Measurements from ENCODE around the gene APOL5.
"Not testable (repeated sequence)": the region's sequence is repeated elsewhere in the genome, so short reads cannot be mapped to it uniquely, and the experiment has no call there.

Gene APOL5

DNA sequence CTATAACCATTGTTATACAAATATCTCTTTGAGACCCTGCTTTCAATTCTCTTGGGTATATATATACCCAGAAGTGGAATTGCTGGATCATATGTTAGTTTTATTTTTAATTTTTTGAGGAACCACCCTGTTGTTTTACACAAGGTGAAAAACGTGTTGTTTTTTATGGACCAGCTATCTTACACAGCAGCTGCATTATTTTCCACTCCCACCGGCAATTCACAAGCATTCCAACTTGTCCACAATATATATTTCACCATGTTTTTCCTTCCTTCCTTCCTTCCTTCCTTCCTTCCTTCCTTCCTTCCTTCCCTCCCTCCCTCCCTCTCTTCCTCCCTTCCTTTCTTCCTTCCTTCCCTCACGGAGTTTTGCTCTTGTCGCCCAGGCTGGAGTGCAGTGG, 6.3 kb upstream of the APOL5 start:
- DNase-seq: no peak

DNA sequence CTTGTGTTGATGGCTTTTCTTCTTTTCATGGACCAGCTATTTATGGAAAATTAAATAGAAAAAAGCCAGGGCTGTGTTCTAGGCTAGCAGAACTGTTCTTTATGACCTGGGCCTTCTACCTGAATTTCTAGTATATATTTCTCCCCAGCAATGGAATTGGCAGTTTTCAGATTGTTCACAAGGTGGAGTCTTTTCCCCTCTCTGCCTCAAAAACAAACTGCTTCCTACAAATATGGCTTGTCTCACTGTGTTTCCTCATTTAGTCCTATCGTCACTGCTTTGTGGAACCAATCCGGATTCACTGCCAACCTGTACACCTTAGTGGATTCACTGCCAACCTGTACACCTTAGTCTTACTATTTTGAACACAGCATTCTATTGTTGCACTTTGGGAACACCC, 5.0 kb upstream of the APOL5 start:
- no peak for DNase-seq

DNA sequence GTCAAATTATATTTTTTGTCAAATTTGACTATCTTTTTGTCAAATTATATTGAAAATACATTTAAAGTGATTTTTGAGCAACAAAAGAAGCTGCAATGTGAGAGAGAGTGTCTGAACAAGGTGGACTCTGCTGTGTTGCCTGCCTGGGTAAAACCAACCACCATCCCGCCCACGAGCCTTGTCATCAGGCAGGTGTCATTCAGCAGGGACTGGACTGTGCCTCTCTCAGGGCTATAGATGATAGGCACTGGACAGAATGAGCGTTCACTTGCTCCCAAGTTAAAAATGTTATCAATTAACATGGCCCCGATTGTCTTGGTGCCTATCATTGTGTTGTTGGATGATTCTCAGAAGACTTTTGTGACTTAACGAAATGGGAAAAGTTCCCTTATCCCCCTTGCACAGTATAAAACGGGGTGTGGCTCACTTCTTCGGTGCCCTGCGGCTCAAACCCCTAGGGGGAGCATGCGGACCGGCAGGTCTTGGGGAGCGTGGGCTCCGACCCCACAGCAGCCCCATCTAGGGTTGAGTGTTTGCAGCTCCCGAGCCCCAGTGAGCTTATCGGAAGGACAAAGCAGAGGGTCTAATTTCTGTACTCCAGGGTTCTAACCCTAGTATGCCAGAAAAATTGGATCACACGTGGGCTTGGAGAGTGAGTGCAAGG, 1.7 kb downstream of the APOL5 start:
- DNase-seq: no peak

DNA sequence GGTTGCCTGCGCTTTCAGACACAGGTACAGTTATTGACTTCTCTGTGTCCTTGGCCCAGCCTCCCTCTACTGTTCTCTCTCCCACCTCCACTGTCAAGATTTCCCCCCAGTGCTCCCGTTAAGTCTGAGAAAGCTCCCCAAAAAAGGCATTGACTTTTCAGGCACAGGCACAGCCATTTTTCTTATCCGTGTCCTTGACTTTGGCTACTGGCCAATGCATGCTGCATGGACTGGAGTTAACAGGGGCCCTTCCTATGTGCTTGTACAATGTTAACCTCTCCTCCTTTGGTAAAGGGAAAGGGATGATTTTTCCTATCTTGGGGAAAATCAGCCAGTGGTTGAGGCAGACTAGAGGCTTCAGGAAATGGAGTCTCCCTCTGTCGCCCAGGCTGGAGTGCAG, 4.3 kb downstream of the APOL5 start:
- no peak for DNase-seq

DNA sequence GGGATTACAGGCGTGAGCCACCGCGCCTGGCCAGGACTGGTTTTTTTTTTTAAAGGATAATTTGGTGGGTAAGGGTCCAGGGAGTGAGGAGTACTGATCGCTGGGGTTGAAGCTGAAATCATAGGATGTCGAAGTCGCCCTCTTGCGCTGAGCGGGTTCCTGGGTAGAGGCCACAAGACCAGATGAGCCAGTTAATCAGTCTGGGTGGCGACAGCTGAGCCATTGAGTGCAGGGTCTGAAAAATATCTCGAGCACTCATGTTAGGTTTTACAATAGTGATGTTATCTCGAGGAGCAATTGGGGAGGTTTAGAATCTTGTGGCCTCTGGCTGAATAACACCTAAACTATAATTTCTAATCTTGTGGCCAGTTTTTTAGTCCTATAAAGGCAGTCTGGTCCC, 7.8 kb downstream of the APOL5 start:
- no peak for DNase-seq

DNA sequence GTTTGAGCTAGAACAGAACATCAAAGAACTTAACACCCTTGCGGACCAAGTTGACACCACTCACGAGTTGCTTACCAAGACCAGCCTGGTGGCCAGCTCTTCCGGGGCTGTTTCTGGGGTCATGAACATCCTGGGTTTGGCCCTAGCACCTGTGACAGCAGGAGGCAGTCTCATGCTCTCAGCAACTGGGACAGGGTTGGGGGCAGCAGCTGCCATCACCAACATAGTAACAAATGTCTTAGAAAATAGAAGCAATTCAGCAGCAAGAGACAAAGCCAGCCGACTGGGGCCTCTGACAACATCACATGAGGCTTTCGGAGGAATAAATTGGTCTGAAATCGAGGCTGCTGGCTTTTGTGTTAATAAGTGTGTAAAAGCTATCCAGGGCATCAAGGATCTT, 8.7 kb downstream of the APOL5 start:
- no peak for DNase-seq

DNA sequence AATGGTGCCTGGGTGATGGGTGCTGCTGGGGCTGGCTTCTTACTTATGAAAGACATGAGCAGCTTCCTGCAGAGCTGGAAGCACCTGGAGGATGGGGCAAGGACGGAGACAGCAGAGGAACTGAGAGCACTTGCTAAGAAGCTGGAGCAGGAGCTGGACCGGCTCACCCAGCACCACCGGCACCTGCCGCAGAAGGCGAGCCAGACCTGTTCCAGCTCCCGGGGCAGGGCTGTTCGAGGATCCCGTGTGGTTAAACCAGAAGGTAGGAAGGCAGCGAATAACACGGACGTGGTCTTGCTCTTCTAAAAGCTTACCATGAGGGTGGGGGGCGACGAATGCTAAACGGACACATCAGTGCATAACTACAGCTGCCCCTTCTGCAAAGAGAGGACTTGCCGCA, 9.3 kb downstream of the APOL5 start:
- DNase-seq: no peak

DNA sequence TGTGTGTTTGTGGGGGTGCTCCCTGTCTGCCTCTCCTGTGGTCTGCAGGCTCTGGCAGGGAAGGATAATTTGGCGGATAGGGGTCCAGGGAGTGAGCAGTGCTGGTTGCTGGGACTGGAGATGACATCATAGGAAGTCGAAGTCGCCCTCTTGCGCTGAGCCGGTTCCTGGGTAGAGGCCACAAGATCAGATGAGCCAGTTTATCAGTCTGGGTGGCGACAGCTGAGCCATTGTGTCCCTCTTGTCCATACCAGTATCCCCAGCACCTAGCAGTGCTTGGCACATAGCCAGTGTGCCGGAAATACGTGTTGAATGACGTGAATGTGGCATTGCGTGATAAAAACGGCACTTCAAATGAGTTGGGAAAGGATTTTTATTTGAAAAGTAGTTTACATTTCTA, 9.8 kb downstream of the APOL5 start:
- DNase-seq: no peak

DNA sequence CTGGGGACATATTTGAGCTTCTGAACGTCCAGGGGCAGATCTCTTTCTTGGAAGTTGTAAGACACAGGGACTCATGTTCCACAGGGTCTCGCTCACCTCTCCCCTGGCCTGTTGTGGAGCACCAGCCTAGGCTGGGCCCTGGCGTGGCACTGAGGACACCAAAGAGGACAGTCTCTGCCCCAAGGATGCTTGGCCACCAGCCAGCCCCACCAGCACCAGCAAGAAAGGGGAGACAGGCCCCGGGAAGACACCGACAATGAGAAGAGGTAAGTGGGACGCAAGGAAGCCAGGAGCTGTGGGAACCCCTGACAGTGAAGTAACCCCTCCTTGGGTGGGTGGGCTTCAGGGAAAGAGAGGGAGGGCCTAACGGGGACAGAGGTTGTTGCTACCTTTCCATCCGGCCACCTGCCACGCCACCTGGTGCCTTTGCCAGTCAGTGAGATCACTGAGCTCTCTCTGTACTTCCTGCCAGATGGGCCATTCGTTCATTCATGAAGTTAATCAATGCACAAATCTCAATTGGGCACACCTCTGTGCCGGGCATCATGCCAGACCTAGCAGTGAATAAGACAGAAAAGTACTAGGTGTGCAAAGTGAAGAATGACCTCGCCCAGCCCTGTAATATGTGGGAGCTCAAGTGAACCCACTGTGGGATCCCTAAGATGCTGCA, 11.1 kb downstream of the APOL5 start:
- no peak for DNase-seq

DNA sequence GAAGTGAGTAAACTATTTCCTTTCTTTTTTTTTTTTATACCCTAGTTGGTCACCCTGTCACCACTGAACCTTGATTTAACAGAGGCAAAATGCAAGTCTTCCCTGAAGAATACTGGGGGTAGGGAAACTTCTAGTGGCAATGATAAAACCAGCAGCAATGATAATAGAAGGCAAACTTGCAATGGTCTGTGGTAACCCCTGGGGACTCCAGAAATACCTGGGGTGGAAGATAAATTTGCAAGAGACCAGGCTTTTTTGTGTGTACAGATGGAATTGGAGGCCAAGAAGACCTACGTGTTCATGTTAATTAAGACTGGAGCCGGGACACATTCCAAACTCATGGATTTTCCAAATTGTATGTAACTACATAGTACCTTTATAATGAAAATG, 11.6 kb downstream of the APOL5 start:
- DNase-seq: no peak

DNA sequence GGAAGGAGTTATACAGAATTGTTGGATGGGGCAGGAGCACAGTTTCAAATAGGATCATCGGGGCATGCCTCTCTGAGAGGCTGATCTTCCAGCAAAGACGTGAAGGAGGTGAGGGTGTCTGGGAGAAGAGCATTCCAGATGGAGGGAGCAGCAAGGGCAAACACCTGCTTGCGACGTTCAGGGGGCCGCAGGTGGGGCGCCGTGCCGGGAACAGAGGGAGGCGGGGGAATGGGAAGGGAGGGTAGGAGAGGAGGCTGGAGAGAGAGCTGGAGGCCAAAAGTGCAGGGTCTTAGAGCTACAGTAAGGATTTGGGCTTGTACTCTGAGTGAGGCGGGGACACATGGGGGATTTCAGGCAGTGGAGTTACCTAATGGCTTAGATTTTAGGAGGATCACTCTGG, 13.6 kb downstream of the APOL5 start:
- no peak for DNase-seq

DNA sequence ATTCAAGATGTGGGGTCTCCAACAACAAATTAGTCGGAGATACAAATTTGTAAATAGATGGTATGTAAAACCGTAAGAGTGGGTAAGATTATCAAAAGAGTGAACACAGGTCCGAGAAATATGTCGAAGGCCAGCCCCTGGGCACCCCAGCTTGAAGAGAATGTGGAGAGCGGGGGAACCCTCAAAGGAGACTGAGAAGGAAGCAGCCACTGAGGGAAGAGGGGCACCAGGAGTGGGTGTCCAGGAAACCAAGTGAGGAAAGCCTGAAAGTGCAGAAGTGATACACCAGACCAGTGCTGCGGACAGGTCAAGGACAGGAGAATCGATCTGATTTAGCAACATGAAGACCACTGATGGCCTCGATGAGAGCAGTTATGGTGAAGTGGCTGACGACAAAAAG, 14.4 kb downstream of the APOL5 start:
- no peak for DNase-seq

DNA sequence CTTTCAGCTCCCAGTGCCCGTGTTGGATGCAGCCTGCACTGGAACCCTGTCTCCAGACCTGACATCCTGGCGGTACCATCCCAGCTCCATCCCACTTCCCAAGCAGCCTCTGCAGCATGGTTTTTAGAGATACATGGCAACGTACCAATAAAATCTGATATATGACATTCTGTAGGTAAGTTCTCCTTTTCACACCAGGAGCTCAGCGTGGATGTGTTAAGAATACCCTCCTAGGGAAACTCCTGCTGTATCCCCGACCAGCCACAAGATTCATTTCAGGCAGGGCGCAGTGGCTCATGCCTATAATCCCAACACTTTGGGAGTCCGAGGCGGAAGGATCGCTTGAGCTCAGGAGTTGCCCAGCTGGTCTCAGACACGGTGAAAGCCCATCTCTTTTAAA, 15.4 kb downstream of the APOL5 start:
- DNase-seq: no peak

DNA sequence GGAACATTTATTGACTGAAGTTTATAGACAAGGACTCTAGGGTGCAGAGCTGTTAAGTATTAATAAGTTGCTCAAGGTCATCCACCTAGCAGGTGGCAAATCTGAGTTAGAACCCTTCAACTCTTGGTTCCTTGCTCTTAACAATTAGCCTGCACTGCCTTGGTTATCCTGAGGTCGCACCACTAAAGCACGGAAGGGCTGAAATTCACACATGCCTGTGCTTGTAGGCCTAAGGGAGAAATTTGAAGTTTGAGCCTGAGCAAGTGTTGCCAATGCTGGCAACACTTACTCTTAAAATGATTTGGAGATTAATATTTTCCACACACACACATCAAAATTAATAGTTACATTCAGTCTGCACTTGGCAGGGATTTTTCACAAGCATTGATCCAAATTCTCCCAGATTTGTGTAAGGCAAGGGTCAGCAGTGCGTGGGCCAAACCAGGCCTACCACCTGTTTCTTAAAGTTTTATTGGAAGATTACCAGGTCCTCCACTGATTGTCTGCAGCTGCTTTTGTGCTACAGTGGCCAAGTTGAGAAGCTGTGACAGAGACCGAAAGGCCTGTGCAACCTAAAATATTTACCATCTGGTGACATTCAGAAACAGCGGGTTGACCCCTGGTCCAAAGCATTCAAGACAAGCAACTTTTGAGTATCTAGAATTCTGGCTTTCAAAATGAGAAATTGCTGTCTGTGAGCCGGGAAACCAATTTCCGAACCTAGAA, 16.3 kb downstream of the APOL5 start:
- no peak for DNase-seq

DNA sequence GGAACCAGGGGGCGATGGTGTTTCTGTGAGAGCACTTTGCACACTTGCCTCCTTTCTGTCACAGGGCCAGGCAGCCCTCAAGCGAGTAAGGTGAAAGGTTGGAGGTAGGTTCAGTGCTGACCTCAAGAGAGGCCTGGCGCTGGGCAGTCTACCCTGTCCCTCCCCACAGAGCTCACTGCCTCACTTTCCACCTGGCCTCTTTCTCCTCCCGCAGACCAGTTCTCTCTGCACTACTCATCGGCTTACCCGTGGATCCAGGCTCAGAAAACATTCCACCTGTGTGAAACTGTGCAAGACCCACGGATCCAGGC, 16.8 kb downstream of the APOL5 start:
- DNase-seq: no peak

DNA sequence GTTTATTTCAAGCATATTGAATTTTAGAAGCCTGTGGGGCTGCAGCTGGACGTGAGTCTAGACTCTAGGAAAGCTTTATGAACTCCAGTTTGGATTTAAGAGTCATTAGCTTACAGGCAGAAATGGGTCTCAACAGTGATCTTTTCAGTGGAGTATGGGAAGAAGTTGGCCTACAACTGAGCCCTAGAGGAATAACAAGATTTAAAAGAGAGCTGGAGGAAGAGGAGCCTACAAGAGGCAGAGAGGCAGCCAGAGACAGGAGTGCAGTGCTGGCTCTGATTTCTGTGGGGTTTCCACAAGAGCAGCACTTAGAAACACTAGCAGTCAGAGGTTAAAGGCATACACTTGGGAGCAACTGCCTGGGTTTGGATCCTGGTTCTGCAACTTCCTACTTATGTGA, 17.9 kb downstream of the APOL5 start:
- DNase-seq: no peak

DNA sequence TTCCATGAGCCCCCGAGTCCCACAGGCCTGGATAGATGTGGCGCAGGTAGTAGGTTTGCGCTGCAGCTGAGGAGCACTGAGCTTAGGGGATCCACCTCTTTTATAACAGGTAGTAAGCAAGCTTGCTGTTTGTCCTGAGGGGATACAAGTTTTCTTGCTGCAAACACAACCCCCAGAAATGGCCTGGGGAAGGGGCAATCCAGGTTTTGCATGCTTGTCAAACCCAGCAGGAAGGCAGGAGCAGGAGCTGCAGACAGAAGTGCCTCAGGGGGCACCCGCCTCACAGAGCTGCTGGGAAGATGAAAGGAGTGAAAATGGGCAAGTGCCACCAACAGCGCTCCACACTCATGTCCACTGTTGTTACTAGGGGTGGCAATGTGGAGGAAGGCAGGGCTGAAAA, 18.5 kb downstream of the APOL5 start:
- DNase-seq: no peak

DNA sequence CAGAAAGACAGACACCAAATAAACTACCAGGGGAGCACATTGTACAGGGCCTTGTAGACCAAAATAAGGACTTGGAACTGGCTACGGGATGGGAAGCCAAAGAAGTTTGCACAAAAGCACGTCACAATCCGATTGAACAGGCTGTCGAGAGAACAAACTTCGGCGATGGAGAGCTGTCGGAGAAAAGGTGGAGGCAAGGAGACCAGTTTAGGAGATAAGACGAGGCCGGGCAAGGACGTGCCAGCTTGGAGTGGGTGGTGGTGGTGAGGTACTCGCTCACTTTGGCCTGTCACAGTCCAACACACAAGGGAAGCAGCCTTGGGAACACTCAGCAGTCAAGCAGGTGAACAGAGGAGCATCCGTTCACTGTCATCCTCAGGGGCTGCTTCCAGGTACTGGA, 19.0 kb downstream of the APOL5 start:
- DNase-seq: no peak

DNA sequence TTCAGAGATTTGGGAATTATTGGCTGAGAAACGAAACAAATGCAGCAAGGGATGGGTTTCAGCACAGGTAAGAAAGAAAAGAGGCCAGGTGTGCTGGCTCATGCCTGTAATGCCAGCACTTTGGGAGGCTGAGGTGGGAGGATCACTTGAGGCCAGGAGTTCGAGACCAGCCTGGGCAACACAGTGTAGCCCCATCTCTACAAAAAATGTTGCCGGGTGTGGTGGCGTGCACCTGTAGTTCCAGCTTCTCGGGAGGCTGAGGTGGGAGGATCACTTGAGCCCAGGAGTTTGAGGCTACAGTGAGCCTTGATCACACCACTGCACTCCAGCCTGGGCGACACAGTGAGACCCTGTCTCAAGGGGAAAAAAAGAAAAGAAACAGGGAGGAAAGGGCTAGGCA, 20.2 kb downstream of the APOL5 start:
- DNase-seq: not testable (repeated sequence)

DNA sequence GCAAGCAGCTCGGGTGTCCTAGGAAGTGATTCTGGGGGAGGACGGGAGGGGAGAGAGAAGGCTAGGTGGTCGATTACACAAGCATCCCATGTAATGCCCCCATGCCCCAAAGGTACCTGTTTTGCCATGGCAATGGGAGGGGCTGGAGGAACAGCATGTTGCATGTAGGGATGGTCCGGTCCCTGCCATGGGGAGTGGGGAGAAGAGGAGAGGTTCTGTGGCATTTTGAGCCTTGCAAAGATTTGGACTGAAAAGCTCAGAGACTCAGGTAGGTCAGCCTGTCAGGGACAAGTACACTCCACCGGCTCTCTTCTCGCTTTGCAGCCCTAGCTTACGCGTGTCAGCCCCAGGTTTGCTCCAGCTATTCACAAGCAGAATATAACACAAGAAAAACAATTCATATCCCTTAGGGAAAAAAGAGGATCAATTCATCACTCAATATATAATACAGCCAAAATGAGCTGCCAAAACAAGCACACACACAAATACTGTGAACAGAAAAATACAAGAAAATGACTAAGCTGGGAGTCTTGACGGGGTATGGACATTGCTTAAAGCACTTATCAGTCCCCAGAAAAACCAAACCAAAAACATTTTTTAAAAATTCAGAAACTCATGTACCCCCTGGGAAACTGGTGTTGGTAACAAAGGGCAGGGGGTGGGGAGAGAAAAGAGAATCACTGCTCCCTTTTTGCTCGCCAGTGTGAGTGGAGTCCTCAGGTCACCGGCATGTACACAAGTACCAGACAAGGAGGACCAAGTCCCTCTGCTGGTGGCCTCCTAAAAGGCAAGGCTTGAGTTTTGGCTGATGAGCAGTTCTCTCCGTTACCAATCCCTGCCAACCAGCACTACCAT, 21.6 kb downstream of the APOL5 start:
- DNase-seq: no peak

DNA sequence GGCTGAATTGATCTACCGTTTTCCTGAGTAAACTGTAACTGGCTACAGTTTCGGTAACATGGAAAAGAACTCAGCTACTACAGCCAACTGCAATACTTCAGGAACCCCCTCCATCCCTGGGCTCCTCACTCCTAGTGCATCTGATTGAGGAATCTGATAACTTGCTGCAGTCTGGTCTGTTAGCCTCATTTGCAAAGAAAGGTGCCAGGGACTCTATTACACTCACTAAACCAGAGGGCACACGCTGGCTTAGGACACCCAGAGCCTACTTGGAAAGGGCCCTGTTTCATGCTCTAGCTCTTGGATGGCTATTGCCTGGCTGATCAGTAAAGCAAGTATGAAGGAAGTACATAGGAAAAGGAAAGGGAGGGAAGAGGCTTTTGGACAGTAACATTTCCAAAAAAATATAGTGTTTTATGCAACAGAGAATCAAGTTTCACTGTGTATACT, 22.3 kb downstream of the APOL5 start:
- no peak for DNase-seq

DNA sequence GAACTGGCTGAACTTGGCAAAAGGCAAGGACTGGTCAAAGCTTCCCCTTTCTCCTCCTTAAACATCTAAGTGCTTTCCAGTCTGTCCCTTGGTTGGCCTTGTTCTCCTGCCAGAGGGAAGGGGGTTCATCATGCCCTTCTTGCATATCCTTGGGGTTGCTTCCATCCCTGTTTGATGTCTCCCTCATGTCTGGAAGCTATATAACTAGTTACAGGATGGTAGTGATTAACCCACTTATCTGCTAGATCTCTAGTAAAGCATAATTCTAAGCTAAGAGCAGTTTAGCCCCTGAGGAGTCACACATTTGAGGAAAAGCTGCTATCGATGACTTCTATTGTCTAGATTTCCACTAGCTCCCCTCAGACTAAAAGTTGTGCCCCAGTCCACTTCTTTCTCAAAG, 22.9 kb downstream of the APOL5 start:
- DNase-seq: no peak

DNA sequence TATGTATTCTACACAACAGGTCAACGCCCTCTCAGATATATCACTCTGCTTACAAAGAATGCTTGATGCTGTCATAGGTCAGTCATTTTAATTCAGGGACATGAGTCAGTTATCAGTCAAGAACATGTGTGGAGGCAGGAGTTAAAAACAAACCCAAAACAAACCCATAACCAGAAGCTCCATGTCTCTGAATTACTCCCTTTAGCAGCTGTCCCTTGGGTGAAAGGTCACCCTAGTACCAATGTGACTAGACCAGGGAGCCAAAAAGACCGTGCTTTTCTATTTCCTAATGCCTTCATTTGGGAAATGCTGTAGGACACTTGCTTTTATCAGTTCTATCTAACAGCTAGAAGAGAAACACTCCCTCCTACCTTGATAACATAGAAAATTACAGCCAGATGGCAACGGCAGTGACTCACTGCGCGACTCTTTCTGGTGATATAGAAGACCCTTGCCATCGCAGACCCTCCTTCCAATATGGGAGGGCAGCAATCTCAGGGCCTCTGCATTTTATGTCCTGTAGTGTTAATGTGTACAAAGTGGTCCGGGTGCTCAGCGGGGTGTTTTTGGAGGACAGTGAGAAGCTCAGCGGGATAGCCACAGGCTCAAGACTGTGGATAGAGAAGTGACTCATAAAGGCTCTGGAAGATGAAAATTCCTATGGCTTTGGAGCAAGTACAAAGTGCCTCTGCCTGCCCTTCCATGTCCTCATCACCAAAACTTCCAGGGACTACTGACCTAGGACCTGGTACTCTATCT, 24.8 kb downstream of the APOL5 start:
- no peak for DNase-seq

Data from T-helper 9 cell (primary cell).